GM19452 (cell line): Measurements from ENCODE around the gene HNRNPM.
"Not testable (repeated sequence)": the region's sequence is repeated elsewhere in the genome, so short reads cannot be mapped to it uniquely, and the experiment has no call there.

Experiments used
- ATAC-seq: cut with Tn5 transposase; IDR thresholded peaks from one replicate; pipeline ENCODE4 v1.9.1; 2021; ENCODE audit not compliant: unreplicated experiment

The HNRNPM gene

GRCh38 chr19:8506402-8506957, 61.7 kb downstream of the HNRNPM start:
- ATAC-seq = no peak

GRCh38 chr19:8510589-8511115, 65.9 kb downstream of the HNRNPM start:
- no peak for ATAC-seq

GRCh38 chr19:8511573-8512101, 66.9 kb downstream of the HNRNPM start:
- ATAC-seq = no peak

GRCh38 chr19:8512115-8512967, 67.6 kb downstream of the HNRNPM start:
- no peak for ATAC-seq

- ATAC-seq = no peak
Measured at GRCh38 chr19:8513036-8513686, 68.4 kb downstream of the HNRNPM start.

GRCh38 chr19:8513687-8514504, 69.1 kb downstream of the HNRNPM start, which contains the start of gene ZNF414:
TSS of gene ZNF414 (minus strand) at chr19:8514167. CDS start at chr19:8514046, 121 bp downstream.
- peak; percentile 92 for ATAC-seq

- not testable (repeated sequence) for ATAC-seq
Measured at GRCh38 chr19:8514505-8515009, 69.8 kb downstream of the HNRNPM start.

- no peak for ATAC-seq
Measured at GRCh38 chr19:8515317-8515716, 70.5 kb downstream of the HNRNPM start.

- no peak for ATAC-seq
Measured at GRCh38 chr19:8517551-8518442, 73.0 kb downstream of the HNRNPM start.

- no peak for ATAC-seq
Measured at GRCh38 chr19:8518536-8518935, 73.8 kb downstream of the HNRNPM start.

- ATAC-seq = no peak
Measured at GRCh38 chr19:8519388-8519787, 74.6 kb downstream of the HNRNPM start.

- ATAC-seq = no peak
Measured at GRCh38 chr19:8525401-8525684, 80.6 kb downstream of the HNRNPM start.

GRCh38 chr19:8526345-8527091, 81.7 kb downstream of the HNRNPM start:
- ATAC-seq = no peak

- ATAC-seq = no peak
Measured at GRCh38 chr19:8528500-8528899, 83.7 kb downstream of the HNRNPM start.

GRCh38 chr19:8529369-8530006, 84.7 kb downstream of the HNRNPM start:
- ATAC-seq = no peak

- ATAC-seq = no peak
Measured at GRCh38 chr19:8530061-8530679, 85.4 kb downstream of the HNRNPM start.

- no peak for ATAC-seq
Measured at GRCh38 chr19:8531470-8531869, 86.7 kb downstream of the HNRNPM start.

- no peak for ATAC-seq
Measured at GRCh38 chr19:8532225-8532624, 87.5 kb downstream of the HNRNPM start.
